ENCODE results near the gene PLD2.
A peak's percentile ranks its signal among the peaks of the same experiment; 100 is the strongest.

Gene PLD2, protein sequence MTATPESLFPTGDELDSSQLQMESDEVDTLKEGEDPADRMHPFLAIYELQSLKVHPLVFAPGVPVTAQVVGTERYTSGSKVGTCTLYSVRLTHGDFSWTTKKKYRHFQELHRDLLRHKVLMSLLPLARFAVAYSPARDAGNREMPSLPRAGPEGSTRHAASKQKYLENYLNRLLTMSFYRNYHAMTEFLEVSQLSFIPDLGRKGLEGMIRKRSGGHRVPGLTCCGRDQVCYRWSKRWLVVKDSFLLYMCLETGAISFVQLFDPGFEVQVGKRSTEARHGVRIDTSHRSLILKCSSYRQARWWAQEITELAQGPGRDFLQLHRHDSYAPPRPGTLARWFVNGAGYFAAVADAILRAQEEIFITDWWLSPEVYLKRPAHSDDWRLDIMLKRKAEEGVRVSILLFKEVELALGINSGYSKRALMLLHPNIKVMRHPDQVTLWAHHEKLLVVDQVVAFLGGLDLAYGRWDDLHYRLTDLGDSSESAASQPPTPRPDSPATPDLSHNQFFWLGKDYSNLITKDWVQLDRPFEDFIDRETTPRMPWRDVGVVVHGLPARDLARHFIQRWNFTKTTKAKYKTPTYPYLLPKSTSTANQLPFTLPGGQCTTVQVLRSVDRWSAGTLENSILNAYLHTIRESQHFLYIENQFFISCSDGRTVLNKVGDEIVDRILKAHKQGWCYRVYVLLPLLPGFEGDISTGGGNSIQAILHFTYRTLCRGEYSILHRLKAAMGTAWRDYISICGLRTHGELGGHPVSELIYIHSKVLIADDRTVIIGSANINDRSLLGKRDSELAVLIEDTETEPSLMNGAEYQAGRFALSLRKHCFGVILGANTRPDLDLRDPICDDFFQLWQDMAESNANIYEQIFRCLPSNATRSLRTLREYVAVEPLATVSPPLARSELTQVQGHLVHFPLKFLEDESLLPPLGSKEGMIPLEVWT

DNA sequence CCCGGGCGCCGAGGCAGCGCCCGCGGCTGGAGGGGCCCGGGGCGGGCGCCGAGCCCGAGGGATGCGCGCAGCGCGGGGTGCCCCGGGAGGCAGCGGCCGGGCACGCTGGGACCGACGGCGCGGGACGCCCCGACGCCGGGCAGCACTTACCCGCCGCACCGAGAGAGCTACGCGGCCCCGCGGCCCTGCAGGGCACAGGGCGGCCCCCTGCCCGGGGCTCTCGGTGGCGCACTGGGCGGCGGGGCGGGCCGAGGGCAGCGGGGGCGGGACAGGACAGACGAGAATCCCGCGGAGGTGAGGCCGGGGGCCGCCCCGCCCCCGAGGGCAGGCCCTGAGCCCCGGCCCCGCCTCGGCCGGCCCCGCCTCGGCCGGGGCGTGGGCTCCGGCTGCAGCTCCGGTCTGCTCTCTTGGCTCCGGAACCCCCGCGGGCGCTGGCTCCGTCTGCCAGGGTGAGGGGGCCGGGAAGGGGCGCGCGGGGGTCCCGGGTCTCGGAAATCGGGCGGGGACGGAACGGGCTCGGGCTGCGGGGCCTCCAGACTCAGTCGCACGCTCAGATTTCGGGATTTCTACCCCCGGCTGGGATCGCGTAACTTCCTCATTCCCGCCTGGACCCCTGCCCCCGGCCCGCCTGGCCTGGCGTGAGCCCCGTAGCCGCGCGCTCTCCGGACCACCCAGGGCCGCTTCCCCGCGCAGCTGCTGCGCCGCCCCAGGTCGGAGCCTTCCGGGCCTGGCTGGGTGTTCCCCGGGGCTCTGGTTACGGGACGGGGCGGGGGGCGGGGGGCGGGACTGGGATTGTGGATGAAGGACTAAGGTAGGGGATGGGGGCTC, at the start of gene PLD2:
TSS of gene PLD2 (plus strand) at position 376 of the 828 bp plus-strand sequence. CDS start 621 bp downstream, outside the sequence.
- peak; percentile 91 for DNase-seq

DNA sequence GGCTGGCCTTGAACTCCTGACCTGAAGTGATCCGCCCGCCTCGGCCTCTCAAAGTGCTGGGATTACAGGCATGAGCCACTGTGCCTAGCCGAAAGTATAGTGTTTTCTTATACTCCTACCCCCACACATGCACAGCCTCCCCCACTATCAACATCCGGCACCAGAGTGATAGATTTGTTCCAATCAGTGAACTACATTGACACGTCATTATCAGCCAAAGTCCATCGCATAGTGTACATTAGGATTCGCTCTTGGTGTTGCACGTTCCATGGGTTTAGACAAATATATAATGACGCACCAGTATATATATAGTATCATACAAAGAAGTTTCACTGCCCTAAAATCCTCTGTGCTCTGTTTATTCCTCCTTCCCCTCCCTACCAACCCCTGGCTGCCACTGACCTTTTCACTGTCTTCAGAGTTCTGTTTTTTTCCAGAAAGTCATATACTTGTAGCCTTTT, 47.1 kb upstream of the PLD2 start:
- DNase-seq: no peak

DNA sequence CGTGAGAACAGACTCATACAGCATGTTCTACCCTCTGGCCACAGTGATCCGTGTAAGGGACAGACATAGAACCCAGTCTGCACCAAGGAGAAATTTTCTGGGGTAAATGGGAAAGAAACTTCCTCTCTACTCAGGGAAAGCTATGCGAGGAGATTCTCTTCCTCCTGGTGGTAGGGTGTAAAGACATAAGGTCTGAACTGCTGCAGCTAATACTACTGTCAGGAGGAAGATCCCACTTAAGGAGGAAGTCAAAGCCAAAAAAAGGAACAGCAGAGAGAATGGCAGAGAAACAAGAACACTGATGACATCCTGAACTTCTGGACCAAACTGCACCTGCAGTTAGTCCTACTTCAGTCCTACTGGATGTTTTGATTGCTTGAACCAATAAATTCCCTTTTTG, 42.4 kb upstream of the PLD2 start:
- no peak for DNase-seq

DNA sequence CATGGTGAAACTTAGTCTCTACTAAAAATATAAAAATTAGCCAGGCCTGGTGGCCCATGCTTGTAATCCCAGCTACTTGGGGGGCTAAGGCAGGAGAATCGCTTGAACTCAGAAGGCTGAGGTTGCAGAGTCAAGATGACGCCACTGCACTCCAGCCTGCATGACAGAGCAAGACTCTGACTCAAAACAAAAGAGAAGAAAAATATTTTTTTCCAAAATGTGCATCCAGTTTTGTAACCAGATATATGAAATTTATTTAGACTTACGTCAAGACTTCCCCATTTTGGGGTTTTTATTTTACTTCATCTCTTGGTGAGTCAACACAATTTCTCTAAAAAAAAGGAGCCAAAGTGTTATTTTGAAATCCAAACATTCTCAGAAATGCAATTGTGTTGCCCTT, 40.8 kb upstream of the PLD2 start:
- DNase-seq: no peak

DNA sequence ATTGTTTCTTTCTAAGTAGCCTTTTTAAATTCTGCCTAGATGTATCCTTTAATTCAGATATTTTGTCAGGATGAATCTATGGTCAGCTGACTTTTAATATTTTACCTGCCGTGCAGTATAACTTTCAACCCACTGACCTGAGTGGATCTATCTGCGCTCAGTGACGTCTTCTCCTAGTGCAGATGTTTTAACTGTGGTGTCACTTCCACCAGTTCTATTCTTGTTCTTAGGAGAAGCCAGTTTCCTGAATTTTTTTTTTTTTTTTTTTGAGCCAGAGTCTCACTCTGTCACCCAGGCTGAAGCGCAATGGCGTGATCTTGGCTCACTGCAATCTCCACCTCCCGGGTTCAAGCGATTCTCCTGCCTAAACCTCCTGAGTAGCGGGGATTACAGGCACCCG, 40.2 kb upstream of the PLD2 start:
- no peak for DNase-seq

DNA sequence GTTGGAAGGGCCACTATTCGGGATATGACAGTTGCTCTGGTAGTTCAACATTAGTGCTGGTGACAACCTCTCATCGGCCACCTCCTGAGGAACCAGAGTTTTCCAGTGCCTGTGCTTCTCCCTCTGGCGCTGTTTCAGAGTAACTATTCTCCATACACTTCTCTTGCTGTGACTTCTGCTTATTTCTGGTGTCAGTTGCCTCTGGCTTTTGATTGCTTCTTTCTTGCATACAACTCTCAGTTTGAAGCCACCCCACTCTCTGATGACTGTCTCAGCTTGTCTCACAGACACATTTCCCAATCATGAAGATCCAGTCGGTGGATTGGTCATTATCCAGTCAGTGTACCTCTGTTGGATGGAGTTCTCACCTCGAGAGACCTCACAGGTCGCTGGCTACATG, 38.7 kb upstream of the PLD2 start:
- DNase-seq: no peak

DNA sequence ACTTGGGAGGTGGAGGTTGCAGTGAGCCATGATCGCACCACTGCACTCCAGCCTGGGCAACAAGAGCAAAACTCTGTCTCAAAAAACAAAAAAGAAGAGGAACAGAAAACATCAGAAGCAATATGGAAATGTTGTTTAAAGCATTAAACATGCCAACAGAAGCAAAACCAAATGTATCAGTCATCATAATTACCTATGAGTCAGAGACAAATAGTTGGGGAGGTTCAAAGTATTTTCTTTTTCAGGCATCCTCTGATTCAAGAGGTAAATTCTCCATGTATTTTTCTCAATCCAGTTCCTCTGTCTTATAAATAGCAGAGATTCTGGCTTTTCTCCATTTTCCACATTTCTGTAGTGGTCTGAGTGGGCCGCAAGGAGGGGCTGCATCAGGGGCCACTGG, 37.3 kb upstream of the PLD2 start:
- no peak for DNase-seq

DNA sequence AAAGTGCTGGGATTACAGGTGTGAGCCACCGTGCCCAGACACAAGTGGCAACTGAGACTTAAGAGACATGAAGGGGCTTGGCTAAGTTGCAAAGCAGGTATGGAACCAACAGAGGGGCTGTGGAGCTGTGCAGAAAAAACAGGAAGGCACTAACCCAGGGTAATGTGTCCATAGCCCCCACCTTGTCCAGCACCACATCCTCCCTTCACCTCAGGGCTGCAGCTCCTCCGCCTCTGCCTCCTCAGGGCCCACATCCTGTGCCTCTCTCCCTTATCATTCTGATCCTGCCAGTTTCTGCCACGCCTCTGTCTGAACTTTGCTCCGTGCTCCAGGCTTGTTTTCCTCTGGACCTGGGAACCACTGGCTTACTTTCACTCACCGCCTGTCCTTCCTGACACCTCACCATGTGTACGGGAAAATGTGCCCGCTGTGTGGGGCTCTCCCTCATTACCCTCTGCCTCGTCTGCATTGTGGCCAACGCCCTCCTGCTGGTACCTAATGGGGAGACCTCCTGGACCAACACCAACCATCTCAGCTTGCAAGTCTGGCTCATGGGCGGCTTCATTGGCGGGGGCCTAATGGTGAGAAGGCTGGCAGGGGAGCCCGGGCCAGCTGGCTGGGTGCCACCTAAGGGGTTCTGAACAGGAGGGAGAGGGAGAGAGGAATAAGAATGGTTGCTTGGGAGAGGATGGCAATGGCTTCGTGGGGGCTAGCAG, 35.3 kb upstream of the PLD2 start, which contains the start of gene TM4SF5:
TSS of gene TM4SF5 (plus strand) at position 368 of the 716 bp plus-strand sequence. CDS start at position 405, 37 bp downstream.
- no peak for DNase-seq

DNA sequence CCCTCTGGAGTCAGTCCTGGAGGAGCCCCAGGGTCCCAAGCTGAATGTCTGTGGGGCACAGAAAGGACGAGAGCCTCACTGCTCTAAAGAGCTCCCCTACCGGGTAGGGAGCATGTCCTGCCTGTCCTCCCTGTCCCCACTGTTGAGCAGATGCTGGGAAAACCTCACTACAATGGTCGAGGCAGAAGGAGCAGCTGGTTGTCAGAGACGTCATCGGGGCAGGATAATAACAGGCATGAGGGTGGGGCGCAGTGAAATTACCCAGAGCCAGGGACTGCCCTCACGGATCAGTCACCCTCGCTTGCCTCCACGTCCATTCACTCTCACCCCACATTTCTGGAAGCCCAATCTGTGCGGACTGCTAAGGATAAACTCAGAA, 34.7 kb upstream of the PLD2 start:
- no peak for DNase-seq

DNA sequence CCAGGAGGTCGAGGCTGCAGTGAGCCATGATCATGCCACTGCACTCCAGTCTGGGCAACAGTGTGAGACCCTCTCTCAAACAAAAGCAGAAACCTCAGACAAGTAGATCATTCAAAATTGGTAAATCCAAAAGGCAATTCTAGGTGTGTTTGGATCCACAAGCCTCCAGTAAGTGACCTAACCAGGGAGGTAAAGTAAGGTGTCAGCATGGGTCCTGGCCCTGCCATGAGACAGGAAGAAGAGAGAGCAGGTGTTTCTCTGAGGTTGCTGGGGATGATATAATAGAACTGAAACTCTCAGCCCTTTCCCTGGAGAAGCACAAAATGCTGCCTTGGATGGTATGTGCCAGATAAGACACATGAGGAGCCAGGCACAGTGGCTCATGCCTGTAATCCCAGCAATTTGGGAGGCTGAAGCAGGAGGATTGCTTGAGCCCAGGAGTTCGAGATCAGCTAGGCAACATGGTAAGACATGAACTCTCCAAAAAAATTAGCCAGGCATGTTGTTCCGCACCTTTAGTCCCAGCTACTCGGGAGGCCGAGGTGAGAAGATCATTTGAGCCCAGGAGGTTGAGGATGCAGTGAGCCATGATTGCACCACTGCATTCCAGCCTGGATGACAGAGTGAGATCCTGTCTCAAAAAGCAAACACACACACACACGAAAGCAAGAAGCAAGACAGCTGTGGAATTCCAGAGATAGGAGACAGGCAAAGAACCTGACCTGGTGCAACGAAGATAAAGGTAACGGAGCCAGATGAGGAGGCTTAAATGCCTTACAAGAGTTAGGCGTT, 28.8 kb upstream of the PLD2 start:
- no peak for DNase-seq

DNA sequence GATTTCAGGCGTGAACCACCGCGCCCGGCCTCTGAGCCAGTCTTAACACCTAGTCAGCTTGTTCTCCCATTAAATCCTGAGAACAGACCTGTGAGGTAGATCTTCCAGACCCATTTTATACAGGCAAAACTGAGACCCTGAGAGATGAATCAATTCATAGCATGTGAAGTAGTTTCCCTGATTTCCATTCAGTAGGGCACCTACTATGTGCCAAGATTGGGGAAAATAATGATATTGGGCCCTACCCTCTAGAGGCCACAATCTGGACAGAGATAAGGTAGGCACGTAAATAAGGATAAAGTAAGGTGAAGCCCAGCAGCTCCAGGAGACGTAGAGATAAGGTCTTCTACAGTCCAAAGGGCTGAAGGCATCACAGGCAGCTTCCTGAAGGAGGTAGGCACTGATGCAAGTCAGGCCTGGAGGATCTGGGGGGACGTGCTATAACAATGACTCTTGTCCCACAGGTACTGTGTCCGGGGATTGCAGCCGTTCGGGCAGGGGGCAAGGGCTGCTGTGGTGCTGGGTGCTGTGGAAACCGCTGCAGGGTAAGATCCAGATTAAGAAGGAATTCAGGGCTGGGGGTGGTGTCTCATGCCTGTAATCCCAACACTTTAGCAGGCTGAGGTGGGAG, 26.5 kb upstream of the PLD2 start:
- no peak for DNase-seq

DNA sequence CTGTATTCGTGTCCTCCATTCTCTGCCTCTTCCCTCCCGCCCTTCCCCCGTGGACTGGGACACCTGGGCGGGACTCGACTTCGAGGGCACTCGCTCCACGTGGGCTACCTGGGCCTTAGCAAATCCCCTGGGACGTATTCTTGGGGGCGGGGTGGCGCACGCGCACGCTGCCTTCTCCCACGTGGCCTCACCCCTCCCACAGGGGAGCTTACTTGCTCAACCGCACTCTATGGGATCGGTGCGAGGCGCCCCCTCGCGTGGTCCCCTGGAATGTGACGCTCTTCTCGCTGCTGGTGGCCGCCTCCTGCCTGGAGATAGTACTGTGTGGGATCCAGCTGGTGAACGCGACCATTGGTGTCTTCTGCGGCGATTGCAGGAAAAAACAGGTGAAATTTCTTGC, 24.3 kb upstream of the PLD2 start:
- no peak for DNase-seq

DNA sequence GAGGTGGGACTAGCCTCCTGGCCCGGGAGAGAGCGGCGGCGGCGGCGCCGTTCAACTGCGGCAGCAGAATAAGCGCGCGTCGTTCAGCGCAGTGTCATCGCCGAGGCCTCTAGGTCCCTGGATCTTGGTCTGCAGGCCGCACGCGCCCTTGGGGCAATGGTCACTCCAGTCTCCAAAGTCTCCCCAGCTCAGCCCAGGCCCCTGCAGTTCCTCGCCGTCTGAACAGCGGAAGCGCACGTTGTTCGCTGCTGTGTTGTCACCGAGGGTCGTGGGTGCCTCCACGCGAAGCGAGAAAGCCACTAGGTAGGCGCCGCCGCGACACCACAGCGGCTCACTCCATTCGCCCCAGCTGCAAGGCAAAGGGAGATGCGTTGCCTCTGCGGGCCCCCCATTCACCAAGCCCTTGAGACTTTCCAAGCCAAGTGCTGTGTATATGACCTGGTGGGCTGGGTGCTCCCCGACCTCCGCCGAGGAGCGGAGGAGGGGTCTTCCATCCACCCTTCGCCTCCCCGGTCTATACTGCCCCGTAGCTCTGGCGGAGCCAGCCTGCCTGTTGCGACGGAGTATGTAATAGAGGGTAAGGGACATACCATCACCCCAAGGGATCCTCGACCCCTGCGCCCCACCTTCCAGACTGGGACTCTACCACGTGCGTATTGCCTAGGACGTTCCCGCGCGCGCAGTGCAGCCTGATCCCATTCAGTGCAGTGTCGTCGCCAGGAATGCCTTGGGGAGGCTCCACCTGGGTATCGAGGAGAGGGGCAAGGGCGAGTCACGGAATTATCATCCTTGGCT, 21.4 kb upstream of the PLD2 start:
- no peak for DNase-seq

DNA sequence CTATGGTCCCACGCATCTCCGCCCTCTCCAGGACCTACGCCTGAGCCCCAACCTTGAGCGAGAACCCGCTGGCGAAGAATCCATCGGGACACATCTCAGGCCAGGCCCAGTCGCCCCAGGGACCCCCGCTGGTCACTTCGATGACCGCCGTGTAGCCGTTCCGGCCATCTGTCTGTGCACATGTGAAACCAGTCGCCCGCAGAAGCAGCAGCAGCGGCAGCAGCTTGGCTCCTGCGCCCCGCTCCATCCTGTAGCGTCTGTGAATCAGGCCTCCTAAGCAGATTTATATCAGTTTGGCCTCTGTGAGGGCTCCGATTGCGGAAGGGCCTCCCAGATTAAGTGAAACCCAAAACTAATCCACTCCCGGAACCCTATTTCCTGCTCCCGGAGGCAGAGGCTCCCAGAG, 20.8 kb upstream of the PLD2 start, which contains the start of gene VMO1:
TSS of gene VMO1 (minus strand) at position 259 of the 406 bp plus-strand sequence. CDS start at position 247, 12 bp downstream.
- no peak for DNase-seq

DNA sequence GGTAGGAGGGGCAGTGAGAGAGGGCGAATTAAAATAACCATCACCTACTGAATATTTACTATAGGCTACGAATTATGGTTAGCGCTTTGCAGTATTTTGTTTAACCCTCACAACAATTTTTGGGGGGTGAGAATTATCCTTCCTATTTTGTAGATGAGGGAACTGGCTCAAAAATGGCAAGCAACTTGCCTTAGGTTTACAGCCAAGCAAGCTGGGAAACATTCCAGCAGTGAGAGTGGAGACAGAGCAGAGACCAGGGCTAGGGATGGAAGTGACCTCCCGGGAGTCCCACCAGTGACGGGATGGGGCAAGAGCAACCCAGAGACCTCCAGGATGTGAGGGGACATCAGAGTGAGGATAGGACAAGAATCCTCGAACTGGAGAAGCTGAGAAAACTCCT, 20.4 kb upstream of the PLD2 start:
- no peak for DNase-seq

DNA sequence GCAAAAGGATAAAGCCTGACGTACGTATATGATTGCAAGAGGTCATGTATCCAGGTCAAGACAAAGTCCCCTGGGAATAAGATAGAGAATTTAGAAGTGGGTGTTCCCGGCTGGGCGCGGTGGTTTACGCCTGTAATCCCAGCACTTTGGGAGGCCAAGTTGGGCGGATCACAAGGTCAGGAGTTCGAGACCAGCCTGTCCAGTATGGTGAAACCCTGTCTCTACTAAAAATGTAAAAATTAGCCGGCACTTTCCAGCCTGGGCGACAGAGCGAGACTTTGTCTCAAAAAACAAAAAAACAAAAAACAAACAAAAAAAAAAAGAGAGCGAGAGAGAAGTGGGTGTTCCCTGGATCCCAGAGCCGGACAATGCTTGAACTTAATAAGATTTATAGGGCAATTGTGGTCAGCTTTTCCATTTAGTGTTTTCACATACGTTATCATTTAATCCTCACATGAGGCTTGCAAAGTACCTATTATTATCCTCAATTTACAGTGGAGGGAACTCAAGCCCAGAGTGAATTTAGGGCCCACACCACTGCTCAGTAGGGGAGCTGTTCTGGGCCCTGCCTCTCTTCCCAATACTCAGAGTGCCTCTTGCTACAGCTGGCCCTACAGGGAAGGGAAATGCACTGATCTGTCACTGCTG, 18.7 kb upstream of the PLD2 start:
- no peak for DNase-seq

DNA sequence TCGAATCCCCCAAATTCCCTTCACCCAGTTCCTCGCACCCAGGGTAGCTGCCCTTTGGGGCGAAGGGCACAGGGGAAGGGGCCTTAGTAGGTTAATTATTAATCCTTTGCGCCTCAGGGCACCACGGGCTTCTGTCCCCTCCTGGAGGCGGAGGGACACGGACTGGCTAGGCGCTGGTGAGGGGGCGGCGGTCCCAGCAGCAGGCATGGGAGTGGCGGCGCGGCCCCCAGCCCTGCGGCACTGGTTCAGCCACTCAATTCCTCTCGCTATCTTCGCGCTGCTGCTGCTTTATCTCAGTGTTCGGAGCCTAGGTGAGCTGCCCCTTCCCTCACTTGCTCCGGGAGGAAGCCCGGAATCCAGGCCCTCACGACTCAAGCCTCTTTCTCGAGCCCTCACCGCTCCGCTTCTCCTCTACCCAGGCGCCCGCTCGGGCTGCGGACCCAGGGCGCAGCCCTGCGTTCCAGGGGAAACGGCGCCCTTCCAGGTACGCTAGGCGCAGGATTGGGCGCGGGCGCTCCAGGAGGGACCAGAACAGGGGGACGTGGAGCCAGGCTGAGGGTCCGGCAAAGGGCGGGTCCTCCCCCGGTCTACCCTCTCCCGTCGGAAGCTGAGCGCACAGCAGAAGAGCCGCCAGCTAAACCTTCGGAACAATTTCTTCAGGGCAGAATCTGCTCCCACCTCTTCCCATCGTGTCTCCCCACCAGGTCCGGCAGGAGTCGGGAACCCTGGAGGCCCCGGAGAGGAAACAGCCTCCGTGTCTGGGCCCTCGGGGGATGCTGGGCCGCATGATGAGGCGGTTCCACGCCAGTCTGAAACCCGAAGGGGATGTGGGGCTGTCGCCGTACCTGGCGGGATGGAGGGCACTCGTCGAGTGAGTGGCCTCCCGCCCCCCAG, 17.9 kb upstream of the PLD2 start, which contains the start of gene GLTPD2:
TSS of gene GLTPD2 (plus strand) at position 158 of the 894 bp plus-strand sequence. CDS start at position 206, 48 bp downstream.
- DNase-seq: no peak

DNA sequence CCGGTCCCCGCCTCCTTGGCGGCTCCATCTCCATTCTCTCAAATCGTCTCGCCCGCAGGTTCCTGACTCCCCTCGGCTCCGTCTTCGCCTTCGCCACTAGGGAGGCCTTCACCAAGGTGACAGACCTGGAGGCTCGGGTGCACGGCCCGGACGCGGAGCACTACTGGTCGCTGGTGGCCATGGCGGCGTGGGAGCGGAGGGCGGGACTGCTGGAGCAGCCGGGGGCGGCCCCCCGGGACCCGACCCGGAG, 17.3 kb upstream of the PLD2 start:
- DNase-seq: no peak
